GM12892 (cell line): ENCODE data around the gene CEP20.

Experiments
- POLR2AphosphoS5 ChIP-seq: IDR thresholded peaks from 2 replicates; pipeline ENCODE4 v1.6.1; 2011; ENCODE audit warnings: low read depth, low read length, control low read depth
- TAF1 ChIP-seq: IDR thresholded peaks from 2 replicates; pipeline ENCODE4 v1.6.1; 2011; ENCODE audit warnings: low read depth, mild to moderate bottlenecking, control low read depth, low read length, borderline replicate concordance

- no peak for TF ChIP-seq TAF1
- no peak for TF ChIP-seq POLR2AphosphoS5
These were observed 57.5 kb downstream of the CEP20 start for GRCh38 chr16:15830832-15831451.
